ENCODE measurements around the gene HIVEP3.

DNA sequence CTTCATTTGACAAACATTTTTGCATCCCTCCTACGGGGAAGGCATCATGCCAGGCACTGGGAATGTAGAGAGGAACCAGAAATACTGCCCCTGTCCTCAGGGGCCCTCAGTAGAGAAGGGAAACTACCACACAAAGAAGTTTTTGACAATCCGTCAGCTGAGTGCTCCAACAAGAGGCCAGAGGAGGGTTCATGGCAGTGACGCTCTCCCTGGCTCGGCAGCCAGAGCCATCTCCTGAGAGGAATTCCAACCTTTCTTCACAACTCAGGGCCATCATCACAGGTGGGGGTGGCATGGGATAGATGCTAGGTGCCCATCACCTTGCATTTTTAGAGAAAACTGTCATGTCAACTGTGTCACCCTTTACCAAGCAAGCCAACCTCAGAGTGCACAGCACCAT is 154.1 kb downstream of the HIVEP3 start:
- TF ChIP-seq, protein P1, sequence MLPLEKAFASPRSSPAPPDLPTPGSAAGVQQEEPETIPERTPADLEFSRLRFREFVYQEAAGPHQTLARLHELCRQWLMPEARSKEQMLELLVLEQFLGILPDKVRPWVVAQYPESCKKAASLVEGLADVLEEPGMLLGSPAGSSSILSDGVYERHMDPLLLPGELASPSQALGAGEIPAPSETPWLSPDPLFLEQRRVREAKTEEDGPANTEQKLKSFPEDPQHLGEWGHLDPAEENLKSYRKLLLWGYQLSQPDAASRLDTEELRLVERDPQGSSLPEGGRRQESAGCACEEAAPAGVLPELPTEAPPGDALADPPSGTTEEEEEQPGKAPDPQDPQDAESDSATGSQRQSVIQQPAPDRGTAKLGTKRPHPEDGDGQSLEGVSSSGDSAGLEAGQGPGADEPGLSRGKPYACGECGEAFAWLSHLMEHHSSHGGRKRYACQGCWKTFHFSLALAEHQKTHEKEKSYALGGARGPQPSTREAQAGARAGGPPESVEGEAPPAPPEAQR (tag by site-specific recombination; IDR thresholded peaks at IDR 0.05): no peak
- TF ChIP-seq BCL11A (tag by site-specific recombination; IDR thresholded peaks at IDR 0.05; ENCODE audit: low read depth) (no peak), ZNF140 (tag by site-specific recombination; IDR thresholded peaks at IDR 0.05) (no peak), ZNF211 (tag by site-specific recombination; IDR thresholded peaks at IDR 0.05; ENCODE audit: low read depth) (no peak), ZNF214 (tag by site-specific recombination; IDR thresholded peaks at IDR 0.05; ENCODE audit: borderline replicate concordance) (no peak), ZFP41 (tag by site-specific recombination; IDR thresholded peaks at IDR 0.05; ENCODE audit: borderline replicate concordance) (no peak), MZF1 (tag by site-specific recombination; IDR thresholded peaks at IDR 0.05; ENCODE audit: borderline replicate concordance) (no peak), ZNF10 (tag by site-specific recombination; IDR thresholded peaks at IDR 0.05) (no peak), ZNF23 (tag by site-specific recombination; IDR thresholded peaks at IDR 0.05; ENCODE audit: borderline replicate concordance) (no peak)
- TF ChIP-seq, protein P2, sequence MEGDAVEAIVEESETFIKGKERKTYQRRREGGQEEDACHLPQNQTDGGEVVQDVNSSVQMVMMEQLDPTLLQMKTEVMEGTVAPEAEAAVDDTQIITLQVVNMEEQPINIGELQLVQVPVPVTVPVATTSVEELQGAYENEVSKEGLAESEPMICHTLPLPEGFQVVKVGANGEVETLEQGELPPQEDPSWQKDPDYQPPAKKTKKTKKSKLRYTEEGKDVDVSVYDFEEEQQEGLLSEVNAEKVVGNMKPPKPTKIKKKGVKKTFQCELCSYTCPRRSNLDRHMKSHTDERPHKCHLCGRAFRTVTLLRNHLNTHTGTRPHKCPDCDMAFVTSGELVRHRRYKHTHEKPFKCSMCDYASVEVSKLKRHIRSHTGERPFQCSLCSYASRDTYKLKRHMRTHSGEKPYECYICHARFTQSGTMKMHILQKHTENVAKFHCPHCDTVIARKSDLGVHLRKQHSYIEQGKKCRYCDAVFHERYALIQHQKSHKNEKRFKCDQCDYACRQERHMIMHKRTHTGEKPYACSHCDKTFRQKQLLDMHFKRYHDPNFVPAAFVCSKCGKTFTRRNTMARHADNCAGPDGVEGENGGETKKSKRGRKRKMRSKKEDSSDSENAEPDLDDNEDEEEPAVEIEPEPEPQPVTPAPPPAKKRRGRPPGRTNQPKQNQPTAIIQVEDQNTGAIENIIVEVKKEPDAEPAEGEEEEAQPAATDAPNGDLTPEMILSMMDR (tag by site-specific recombination; IDR thresholded peaks at IDR 0.05): no peak
- TF ChIP-seq, protein P3, sequence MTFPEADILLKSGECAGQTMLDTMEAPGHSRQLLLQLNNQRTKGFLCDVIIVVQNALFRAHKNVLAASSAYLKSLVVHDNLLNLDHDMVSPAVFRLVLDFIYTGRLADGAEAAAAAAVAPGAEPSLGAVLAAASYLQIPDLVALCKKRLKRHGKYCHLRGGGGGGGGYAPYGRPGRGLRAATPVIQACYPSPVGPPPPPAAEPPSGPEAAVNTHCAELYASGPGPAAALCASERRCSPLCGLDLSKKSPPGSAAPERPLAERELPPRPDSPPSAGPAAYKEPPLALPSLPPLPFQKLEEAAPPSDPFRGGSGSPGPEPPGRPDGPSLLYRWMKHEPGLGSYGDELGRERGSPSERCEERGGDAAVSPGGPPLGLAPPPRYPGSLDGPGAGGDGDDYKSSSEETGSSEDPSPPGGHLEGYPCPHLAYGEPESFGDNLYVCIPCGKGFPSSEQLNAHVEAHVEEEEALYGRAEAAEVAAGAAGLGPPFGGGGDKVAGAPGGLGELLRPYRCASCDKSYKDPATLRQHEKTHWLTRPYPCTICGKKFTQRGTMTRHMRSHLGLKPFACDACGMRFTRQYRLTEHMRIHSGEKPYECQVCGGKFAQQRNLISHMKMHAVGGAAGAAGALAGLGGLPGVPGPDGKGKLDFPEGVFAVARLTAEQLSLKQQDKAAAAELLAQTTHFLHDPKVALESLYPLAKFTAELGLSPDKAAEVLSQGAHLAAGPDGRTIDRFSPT (tag by site-specific recombination; IDR thresholded peaks at IDR 0.05): no peak

Measured in HEK293 (cell line).